HG03342 (cell line): ENCODE measurements around the gene IQCN.

Source experiments
- ATAC-seq: cut with Tn5 transposase; IDR thresholded peaks from one replicate; pipeline ENCODE4 v1.9.1; 2021; ENCODE audit warnings: mild to moderate bottlenecking, moderate library complexity; ENCODE audit not compliant: unreplicated experiment

IQCN gene

GRCh38 chr19:18286973-18287635 lies 12.9 kb upstream of the IQCN start:
- ATAC-seq: no peak

- no peak for ATAC-seq
These were observed 10.6 kb upstream of the IQCN start for GRCh38 chr19:18284712-18285360.

GRCh38 chr19:18283338-18283737 lies 9.1 kb upstream of the IQCN start:
- ATAC-seq: no peak

GRCh38 chr19:18282788-18283141 lies 8.5 kb upstream of the IQCN start:
- no peak for ATAC-seq

GRCh38 chr19:18282021-18282787 lies 8.0 kb upstream of the IQCN start:
- ATAC-seq: no peak

GRCh38 chr19:18281082-18282020 lies 7.1 kb upstream of the IQCN start, which contains the start of gene JUND:
Gene JUND, minus strand, starts transcription at chr19:18281622. Its CDS starts 138 bp downstream, at chr19:18281484.
- ATAC-seq: peak; percentile 58

- ATAC-seq: peak; percentile 2
These were observed 6.2 kb upstream of the IQCN start for GRCh38 chr19:18280247-18281081.

GRCh38 chr19:18279516-18280246 lies 5.4 kb upstream of the IQCN start:
- ATAC-seq: no peak

GRCh38 chr19:18279266-18279515 lies 4.9 kb upstream of the IQCN start:
- no peak for ATAC-seq

- ATAC-seq: no peak
These were observed 4.4 kb upstream of the IQCN start for GRCh38 chr19:18278521-18279265.

- ATAC-seq: no peak
These were observed 617 bp upstream of the IQCN start for GRCh38 chr19:18274781-18275356.

GRCh38 chr19:18273561-18274218 lies 562 bp downstream of the IQCN start:
- no peak for ATAC-seq

GRCh38 chr19:18271433-18271841 lies 2.8 kb downstream of the IQCN start:
- ATAC-seq: no peak

- no peak for ATAC-seq
These were observed 3.9 kb downstream of the IQCN start for GRCh38 chr19:18270326-18270725.

- no peak for ATAC-seq
These were observed 5.1 kb downstream of the IQCN start for GRCh38 chr19:18269070-18269723.

GRCh38 chr19:18266771-18267686 lies 7.2 kb downstream of the IQCN start:
- ATAC-seq: no peak
